Measurements from ENCODE around the gene AMACR. TPM values are rescaled to one million over a fixed set of nuclear protein-coding genes. Genes with fewer than 3 reads are reported as not detected.

The AMACR gene
- total RNA-seq, 1 experiment from 2014 or later = 9.1 TPM

- Mint-ChIP-seq H3K27ac (ENCODE audit: unreplicated experiment) (no peak overlapping the region), H3K4me1 (ENCODE audit: low read depth, unreplicated experiment) (no peaks in the 10 kb centered on the region), H3K36me3 (ENCODE audit: insufficient read depth, unreplicated experiment) (no peaks in the 10 kb centered on the region), H3K27me3 (ENCODE audit: unreplicated experiment) (no peaks in the 10 kb centered on the region), H3K4me3 (ENCODE audit: low read depth, unreplicated experiment) (no peak overlapping the region), H3K9me3 (ENCODE audit: low read depth, unreplicated experiment) (no peaks in the 10 kb centered on the region)
- DNase-seq = no peak
- TF ChIP-seq CTCF (IDR thresholded peaks at IDR 0.05; ENCODE audit: unreplicated experiment) = no peak
- intact Hi-C loops (cut with micrococcal nuclease; ENCODE audit: unreplicated experiment) = no loop called here
- CTCF ChIA-PET = interaction anchor here (0.6 kb wide), 1 partner anchor 989 kb away, joined by 3 read pairs; no protein-coding TSS in a partner anchor
- BruUV-seq (replicated peaks) = no TSS peak
Observed at GRCh38 chr5:34016222-34016621, 8.4 kb upstream of the AMACR start.

- no peaks in the 10 kb centered on the region for H3K9me3 Mint-ChIP-seq (ENCODE audit: low read depth, unreplicated experiment)
- CTCF ChIA-PET = no interaction called here
- no peak overlapping the region for H3K4me3 Mint-ChIP-seq (ENCODE audit: low read depth, unreplicated experiment)
- intact Hi-C loops (cut with micrococcal nuclease; ENCODE audit: unreplicated experiment) = no loop called here
- H3K4me1 Mint-ChIP-seq (ENCODE audit: low read depth, unreplicated experiment) = peaks cover 1% of the 10 kb centered on the region
- H3K36me3 Mint-ChIP-seq (ENCODE audit: insufficient read depth, unreplicated experiment) = no peaks in the 10 kb centered on the region
- no peak for DNase-seq
- no peak for TF ChIP-seq CTCF (IDR thresholded peaks at IDR 0.05; ENCODE audit: unreplicated experiment)
- no peaks in the 10 kb centered on the region for H3K27me3 Mint-ChIP-seq (ENCODE audit: unreplicated experiment)
- BruUV-seq (replicated peaks) = no TSS peak
- H3K27ac Mint-ChIP-seq (ENCODE audit: unreplicated experiment) = no peak overlapping the region
Observed at GRCh38 chr5:34015120-34015822, 7.4 kb upstream of the AMACR start.

GRCh38 chr5:34014626-34015025 lies 6.8 kb upstream of the AMACR start:
- H3K4me3 Mint-ChIP-seq (ENCODE audit: low read depth, unreplicated experiment) = no peak overlapping the region
- no peak for TF ChIP-seq CTCF (IDR thresholded peaks at IDR 0.05; ENCODE audit: unreplicated experiment)
- no peaks in the 10 kb centered on the region for H3K27me3 Mint-ChIP-seq (ENCODE audit: unreplicated experiment)
- DNase-seq = no peak
- H3K36me3 Mint-ChIP-seq (ENCODE audit: insufficient read depth, unreplicated experiment) = no peaks in the 10 kb centered on the region
- H3K9me3 Mint-ChIP-seq (ENCODE audit: low read depth, unreplicated experiment) = no peaks in the 10 kb centered on the region
- peaks cover 8% of the 10 kb centered on the region for H3K4me1 Mint-ChIP-seq (ENCODE audit: low read depth, unreplicated experiment)
- no peak overlapping the region for H3K27ac Mint-ChIP-seq (ENCODE audit: unreplicated experiment)
- intact Hi-C loops (cut with micrococcal nuclease; ENCODE audit: unreplicated experiment) = no loop called here
- no TSS peak for BruUV-seq (replicated peaks)
- CTCF ChIA-PET = no interaction called here

GRCh38 chr5:34013547-34013946 lies 5.7 kb upstream of the AMACR start:
- Mint-ChIP-seq H3K4me3 (ENCODE audit: low read depth, unreplicated experiment) (no peak overlapping the region), H3K36me3 (ENCODE audit: insufficient read depth, unreplicated experiment) (peaks cover 3% of the 10 kb centered on the region), H3K9me3 (ENCODE audit: low read depth, unreplicated experiment) (no peaks in the 10 kb centered on the region), H3K27me3 (ENCODE audit: unreplicated experiment) (no peaks in the 10 kb centered on the region), H3K4me1 (ENCODE audit: low read depth, unreplicated experiment) (peaks cover 17% of the 10 kb centered on the region), H3K27ac (ENCODE audit: unreplicated experiment) (no peak overlapping the region)
- CTCF ChIA-PET = no interaction called here
- no peak for TF ChIP-seq CTCF (IDR thresholded peaks at IDR 0.05; ENCODE audit: unreplicated experiment)
- DNase-seq = no peak
- intact Hi-C loops (cut with micrococcal nuclease; ENCODE audit: unreplicated experiment) = no loop called here
- no TSS peak for BruUV-seq (replicated peaks)

Measured in Calu3 (cell line).